Dermis microvascular lymphatic vessel endothelial cell (primary cell): ENCODE results near the gene AKAP7. TPM values are rescaled to one million over a fixed set of nuclear protein-coding genes. Genes with fewer than 3 reads are reported as not detected.
A peak's percentile ranks its signal among the peaks of the same experiment; 100 is the strongest.

Experiments used
- DNase-seq, 2 donors: peaks; one replicate each; pipeline versions ENCODE4 v3.0.0 to v3.0.0-alpha.2; 2010; ENCODE audit warnings: low read depth in 2 of 2
- total RNA-seq: library from RNA; depleted of rRNA; stranded (reverse); fragments of >200 nt; gene quantifications from 2 replicates; pipeline ENCODE4 v1.2.1, GENCODE V29; 2014

AKAP7 gene
- total RNA-seq, 1 donor from 2014 or later: 1.3 TPM

- DNase-seq: peak; percentile 51 to 58
These were observed 64.5 kb downstream of the AKAP7 start for GRCh38 chr6:131199568-131200272.

- no peak for DNase-seq
These were observed 70.4 kb downstream of the AKAP7 start for GRCh38 chr6:131205481-131206244.

GRCh38 chr6:131206463-131207251, 71.4 kb downstream of the AKAP7 start:
- DNase-seq: no peak

GRCh38 chr6:131208787-131209186, 73.5 kb downstream of the AKAP7 start:
- DNase-seq: no peak

- no peak for DNase-seq
These were observed 75.2 kb downstream of the AKAP7 start for GRCh38 chr6:131210469-131210868.

- no peak for DNase-seq
These were observed 76.8 kb downstream of the AKAP7 start for GRCh38 chr6:131212024-131212423.

GRCh38 chr6:131212913-131213312, 77.6 kb downstream of the AKAP7 start:
- no peak for DNase-seq

GRCh38 chr6:131213501-131213990, 78.3 kb downstream of the AKAP7 start:
- peak in 1 of 2 donors; percentile 19 for DNase-seq

GRCh38 chr6:131215219-131215618, 80.0 kb downstream of the AKAP7 start:
- no peak for DNase-seq

- peak; percentile 39 to 67 for DNase-seq
These were observed 81.0 kb downstream of the AKAP7 start for GRCh38 chr6:131216246-131216645.

- DNase-seq: no peak
These were observed 87.5 kb downstream of the AKAP7 start for GRCh38 chr6:131222773-131223172.

- no peak for DNase-seq
These were observed 88.1 kb downstream of the AKAP7 start for GRCh38 chr6:131223416-131223815.

- no peak for DNase-seq
These were observed 89.9 kb downstream of the AKAP7 start for GRCh38 chr6:131225127-131225526.

GRCh38 chr6:131225959-131226358, 90.7 kb downstream of the AKAP7 start:
- DNase-seq: no peak

GRCh38 chr6:131226459-131227157, 91.3 kb downstream of the AKAP7 start:
- DNase-seq: no peak

- DNase-seq: no peak
These were observed 91.9 kb downstream of the AKAP7 start for GRCh38 chr6:131227158-131227543.

- no peak for DNase-seq
These were observed 95.8 kb downstream of the AKAP7 start for GRCh38 chr6:131231103-131231502.

GRCh38 chr6:131231891-131232290, 96.6 kb downstream of the AKAP7 start:
- DNase-seq: no peak

- no peak for DNase-seq
These were observed 109.7 kb downstream of the AKAP7 start for GRCh38 chr6:131244942-131245341.

GRCh38 chr6:131250122-131250521, 114.9 kb downstream of the AKAP7 start:
- DNase-seq: peak in 1 of 2 donors; percentile 36

GRCh38 chr6:131250936-131251335, 115.7 kb downstream of the AKAP7 start:
- no peak for DNase-seq
